H1 (cell line): ENCODE results near the gene HAO1. TPM values are rescaled to one million over a fixed set of nuclear protein-coding genes. Genes with fewer than 3 reads are reported as not detected.

Experiments
- CTCF ChIA-PET: fragments of 300-600 bp; sonication (Branson Sonifier 250); formaldehyde crosslinking; loops from one replicate; lab custom pipeline; 2021; ENCODE audit not compliant: partially characterized antibody; lab: Charles Lee
- POLR2A ChIA-PET: fragments of 300-600 bp; sonication (Branson Sonifier 250); formaldehyde crosslinking; loops from one replicate; lab custom pipeline; 2021; ENCODE audit warnings: inconsistent platforms; ENCODE audit not compliant: partially characterized antibody; lab: Charles Lee
- DNase-seq, 2 experiments: peaks; one replicate each; pipeline versions ENCODE4 v3.0.0 to v3.0.0-alpha.2; 2010 to 2022; ENCODE audit warnings: low spot score in 2 of 2, low read depth in 1 of 2, mixed read lengths in 1 of 2
- FAIRE-seq: peaks from 2 replicates; lab custom pipeline; 2011; peaks lifted over from hg19 to GRCh38; lab: Jason Lieb, UNC
- H2AFZ ChIP-seq: 2 replicates; pipeline ENCODE4 v1.8.1; 2012; ENCODE audit warnings: low read length, inconsistent platforms
- H2AK5ac ChIP-seq: 2 replicates; pipeline ENCODE4 v1.6.1; 2013; ENCODE audit warnings: low read depth, low read length
- H2BK120ac ChIP-seq: replicated peaks from 2 replicates; pipeline ENCODE3; 2013; ENCODE audit warnings: low read depth, low read length, inconsistent platforms
- H2BK12ac ChIP-seq: 2 replicates; pipeline ENCODE4 v1.6.1; 2013; ENCODE audit warnings: low read depth, low read length
- H2BK15ac ChIP-seq: 2 replicates; pipeline ENCODE4 v1.6.1; 2013; ENCODE audit warnings: low read length
- H2BK20ac ChIP-seq: 2 replicates; pipeline ENCODE4 v1.6.1; 2013; ENCODE audit warnings: low read length
- H2BK5ac ChIP-seq: 2 replicates; pipeline ENCODE4 v1.6.1; 2013; ENCODE audit warnings: low read depth, low read length
- H3K14ac ChIP-seq: 2 replicates; pipeline ENCODE4 v1.6.1; 2013; ENCODE audit warnings: inconsistent platforms; ENCODE audit not compliant: insufficient read length
- H3K18ac ChIP-seq: 2 replicates; pipeline ENCODE4 v1.6.1; 2013; ENCODE audit warnings: low read length; ENCODE audit errors: extremely low read depth
- H3K23ac ChIP-seq: 2 replicates; pipeline ENCODE4 v1.6.1; 2013; ENCODE audit warnings: inconsistent platforms; ENCODE audit not compliant: insufficient read length
- H3K23me2 ChIP-seq: 2 replicates; pipeline ENCODE4 v1.6.1; 2013; ENCODE audit warnings: low read depth, low read length
- H3K27ac ChIP-seq: 2 replicates; pipeline ENCODE4 v1.6.1; 2011; ENCODE audit warnings: low read depth, low read length, inconsistent platforms
- H3K27me3 ChIP-seq, 4 experiments: replicated peaks in 1 of 4; 1 replicate in 1 of 4; 2 replicates in 3 of 4; pipeline versions ENCODE4 v1.6.1 to v1.8.1; 2011 to 2013; ENCODE audit warnings: low read length in 3 of 4, mild to moderate bottlenecking in 3 of 4, inconsistent platforms in 2 of 4, mixed read lengths in 2 of 4, moderate library complexity in 1 of 4; ENCODE audit not compliant: control insufficient read depth in 3 of 4, insufficient read depth in 3 of 4; ENCODE audit errors: extremely low read depth in 1 of 4
- H3K36me3 ChIP-seq, 4 experiments: 2 replicates each; pipeline versions ENCODE4 v1.6.1 to v1.8.1; 2011 to 2013; ENCODE audit warnings: mild to moderate bottlenecking in 4 of 4, low read length in 3 of 4, moderate library complexity in 2 of 4, control low read depth in 1 of 4, inconsistent platforms in 1 of 4; ENCODE audit not compliant: insufficient read depth in 4 of 4, control insufficient read depth in 2 of 4
- H3K4ac ChIP-seq: replicated peaks from 2 replicates; pipeline ENCODE3; 2013; ENCODE audit warnings: low read length, low read depth, mixed read lengths, inconsistent platforms; ENCODE audit not compliant: insufficient read length
- H3K4me1 ChIP-seq, 4 experiments: replicated peaks in 1 of 4; 1 replicate in 1 of 4; 2 replicates in 3 of 4; pipeline versions ENCODE4 v1.6.1 to v1.8.1; 2011 to 2013; ENCODE audit warnings: low read length in 3 of 4, inconsistent platforms in 2 of 4, mixed read lengths in 1 of 4; ENCODE audit not compliant: insufficient read depth in 4 of 4, control insufficient read depth in 3 of 4
- H3K4me2 ChIP-seq, 2 experiments: 2 replicates each; pipeline versions ENCODE4 v1.6.1 to v1.8.1; 2011 to 2013; ENCODE audit warnings: low read depth in 2 of 2, low read length in 2 of 2, control low read depth in 1 of 2, inconsistent platforms in 1 of 2, mild to moderate bottlenecking in 1 of 2; ENCODE audit not compliant: insufficient read depth in 1 of 2
- H3K4me3 ChIP-seq, 4 experiments: fragments of 200-600, 300-600 bp in 1 of 4; sonication (generic), shearing (Covaris generic), sonication (Bioruptor Twin) in 1 of 4; 2 replicates each; pipeline versions ENCODE4 v1.5.1 to v1.8.1; 2011 to 2016; ENCODE audit warnings: low read length in 4 of 4, low read depth in 3 of 4, control low read depth in 2 of 4, inconsistent platforms in 2 of 4, mild to moderate bottlenecking in 2 of 4, mixed read lengths in 1 of 4, moderate library complexity in 1 of 4; ENCODE audit not compliant: insufficient read depth in 2 of 4; ENCODE audit errors: extremely low read depth in 1 of 4
- H3K56ac ChIP-seq: replicated peaks from 2 replicates; pipeline ENCODE3; 2013; ENCODE audit warnings: low read depth, mild to moderate bottlenecking, mixed read lengths, low read length, inconsistent platforms; ENCODE audit not compliant: insufficient read length
- H3K79me1 ChIP-seq: 2 replicates; pipeline ENCODE4 v1.6.1; 2013; ENCODE audit warnings: low read depth, low read length, control low read depth
- H3K79me2 ChIP-seq, 2 experiments: 2 replicates each; pipeline versions ENCODE4 v1.6.1 to v1.8.1; 2012 to 2013; ENCODE audit warnings: low read length in 2 of 2, mild to moderate bottlenecking in 2 of 2, inconsistent platforms in 1 of 2; ENCODE audit not compliant: insufficient read depth in 2 of 2, control insufficient read depth in 1 of 2
- H3K9ac ChIP-seq, 4 experiments: replicated peaks in 1 of 4; 1 replicate in 1 of 4; 2 replicates in 3 of 4; pipeline versions ENCODE4 v1.6.1 to v1.8.1; 2011 to 2013; ENCODE audit warnings: low read depth in 3 of 4, low read length in 3 of 4, control low read depth in 2 of 4, mild to moderate bottlenecking in 2 of 4, moderate library complexity in 2 of 4, inconsistent platforms in 1 of 4; ENCODE audit errors: extremely low read depth in 1 of 4
- H3K9me3 ChIP-seq, 2 experiments: 2 replicates each; pipeline versions ENCODE4 v1.6.1 to v1.8.1; 2012 to 2013; ENCODE audit warnings: mild to moderate bottlenecking in 2 of 2, moderate library complexity in 2 of 2, control low read depth in 1 of 2, inconsistent platforms in 1 of 2, low read depth in 1 of 2, low read length in 1 of 2, mixed read lengths in 1 of 2; ENCODE audit not compliant: insufficient read depth in 2 of 2
- H4K20me1 ChIP-seq, 2 experiments: replicated peaks in 1 of 2; 2 replicates each; pipeline versions ENCODE3 to v1.8.1; 2011 to 2013; ENCODE audit warnings: inconsistent platforms in 2 of 2, low read length in 2 of 2, mild to moderate bottlenecking in 1 of 2; ENCODE audit not compliant: insufficient read depth in 2 of 2, control insufficient read depth in 1 of 2
- H4K5ac ChIP-seq: 2 replicates; pipeline ENCODE4 v1.6.1; 2013; ENCODE audit warnings: low read length, low read depth, mixed read lengths, inconsistent platforms; ENCODE audit not compliant: insufficient read length
- H4K8ac ChIP-seq: 2 replicates; pipeline ENCODE4 v1.8.0; 2013; ENCODE audit warnings: mild to moderate bottlenecking, moderate library complexity, low read length, inconsistent platforms; ENCODE audit not compliant: insufficient read depth; ENCODE audit errors: extremely low read depth
- H4K91ac ChIP-seq: replicated peaks from 2 replicates; pipeline ENCODE3; 2013; ENCODE audit warnings: low read length, mixed read lengths, inconsistent platforms; ENCODE audit not compliant: insufficient read length
- CTBP2 ChIP-seq: IDR thresholded peaks from 2 replicates; pipeline ENCODE4 v1.7.0; 2011; ENCODE audit warnings: borderline replicate concordance, mild to moderate bottlenecking, moderate library complexity, mixed read lengths, low read length; ENCODE audit not compliant: insufficient read depth, insufficient read length
- FOSL1 ChIP-seq: IDR thresholded peaks from 2 replicates; pipeline ENCODE4 v1.6.1; 2011; ENCODE audit warnings: mild to moderate bottlenecking, low read depth, low read length, moderate library complexity; ENCODE audit not compliant: insufficient read depth
- GTF2F1 ChIP-seq: IDR thresholded peaks from 2 replicates; pipeline ENCODE4 v1.6.1; 2012; ENCODE audit warnings: low read depth, low read length, improper control_type of control experiment, borderline replicate concordance
- KDM5A ChIP-seq: fragments of 200-600 bp; IDR thresholded peaks from 2 replicates; pipeline ENCODE4 v1.7.1; 2012; ENCODE audit warnings: mild to moderate bottlenecking, low read length, inconsistent platforms, mixed read lengths
- POLR2AphosphoS5 ChIP-seq: IDR thresholded peaks from 2 replicates; pipeline ENCODE4 v1.6.1; 2011; ENCODE audit warnings: low read depth, low read length
- SAP30 ChIP-seq: fragments of 300-600 bp; sonication (generic); IDR thresholded peaks from 2 replicates; pipeline ENCODE4 v1.7.1; 2012; ENCODE audit warnings: low read length, moderate library complexity, mild to moderate bottlenecking, inconsistent platforms; ENCODE audit not compliant: insufficient read depth, insufficient replicate concordance
- TAF1 ChIP-seq: IDR thresholded peaks from 2 replicates; pipeline ENCODE4 v1.6.1; 2011; ENCODE audit warnings: mild to moderate bottlenecking, low read depth, low read length
- WGBS, 2 experiments: shearing (Covaris generic) in 1 of 2; methylation state at CpG; one replicate each; pipeline versions ENCODE4 v1.1.6 to v1.1.7; 2013 to 2015; ENCODE audit warnings: low lambda C conversion rate in 2 of 2, mixed read lengths in 2 of 2, inconsistent platforms in 1 of 2, low coverage in 1 of 2, missing lambda C conversion rate in 1 of 2; ENCODE audit not compliant: insufficient replicate concordance in 2 of 2, insufficient coverage in 1 of 2, insufficient read length in 1 of 2; ENCODE audit errors: extremely low coverage in 1 of 2, missing lambda C conversion rate in 1 of 2; 5-methylcytosine and 5-hydroxymethylcytosine counted together
- polyA plus RNA-seq, 7 experiments: library from polyadenylated mRNA; depleted of rRNA in 3 of 7; stranded (reverse) in 5 of 7; unstranded in 2 of 7; fragments of >200 nt in 5 of 7; fragments of 200-250 nt in 2 of 7; gene quantifications; 1 replicate in 5 of 7; 2 replicates in 1 of 7; 4 replicates in 1 of 7; pipeline versions ENCODE4 v1.2.1 to v1.2.3, GENCODE V29; 2011 to 2013; ENCODE audit warnings: missing spikeins in 2 of 7, mixed read lengths in 2 of 7
- total RNA-seq: library from RNA; stranded (reverse); fragmentation: NEBNext Ultra II Directional; extraction: Animal tissue kit (Norgen Biotek cat#: 25700); gene quantifications from 2 replicates; pipeline ENCODE4 v1.2.1, GENCODE V29; 2021
- TF ChIP-seq, protein P1 (sequence below), 3 experiments: IDR thresholded peaks; 1 replicate in 2 of 3; 2 replicates in 1 of 3; pipeline versions ENCODE4 v1.5.1 to v1.6.1; 2011; ENCODE audit warnings: low read length in 3 of 3, mild to moderate bottlenecking in 3 of 3, inconsistent platforms in 2 of 3, low read depth in 1 of 3, moderate library complexity in 1 of 3; ENCODE audit not compliant: insufficient read depth in 1 of 3; ENCODE audit errors: control extremely low read depth in 1 of 3

HAO1 gene
- total and polyA plus RNA-seq, 2 of the 8 experiments (the other 6 are each of a cell fraction or from before 2014, with no cell fraction given), result not detected

DNA sequence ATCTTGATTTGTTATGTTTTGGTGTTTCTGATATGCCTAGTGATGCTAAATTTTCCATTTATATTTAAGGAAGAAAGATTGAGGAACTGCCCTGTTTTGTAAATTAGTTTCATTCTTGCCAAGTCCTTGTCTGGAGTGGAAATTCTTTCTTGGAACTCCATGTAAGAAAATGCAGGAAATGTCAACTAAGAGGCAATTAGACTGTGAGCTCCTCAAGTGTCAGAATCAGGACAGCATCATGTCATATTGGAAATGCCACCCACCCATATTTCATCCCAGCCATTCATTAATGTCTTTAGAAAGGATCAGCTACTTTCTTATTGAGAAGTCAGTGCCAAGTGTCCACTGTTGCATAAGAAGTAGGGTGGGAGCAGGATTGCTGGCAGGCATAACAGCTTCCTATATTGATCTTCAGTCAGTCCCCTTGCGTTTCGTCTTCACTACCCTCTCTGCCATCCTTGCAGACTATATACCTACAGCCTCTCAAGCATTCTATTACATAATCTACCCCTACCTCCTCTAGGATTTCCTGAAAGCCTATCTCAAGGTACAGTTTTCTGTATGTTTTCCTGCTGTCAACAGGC, 42.4 kb downstream of the HAO1 start:
- Histone ChIP-seq H3K9me3 (no peaks in the 10 kb centered on the region), H3K36me3 (no peaks in the 10 kb centered on the region), H2BK20ac (no peak overlapping the region), H3K79me2 (no peaks in the 10 kb centered on the region), H3K4me2 (no peak overlapping the region), H2AFZ (no peak overlapping the region), H4K5ac (no peak overlapping the region), H4K20me1 (no peaks in the 10 kb centered on the region), H3K56ac (no peak overlapping the region), H3K9ac (no peak overlapping the region), H3K27ac (no peak overlapping the region), H3K27me3 (no peaks in the 10 kb centered on the region), H3K23me2 (no peaks in the 10 kb centered on the region), H3K18ac (no peak overlapping the region), H3K4me3 (no peak overlapping the region), H4K91ac (no peak overlapping the region), H3K14ac (no peak overlapping the region), H4K8ac (no peak overlapping the region), H2BK15ac (no peak overlapping the region), H2BK12ac (no peak overlapping the region), H3K4ac (no peak overlapping the region), H3K79me1 (no peaks in the 10 kb centered on the region), H3K4me1 (no peaks in the 10 kb centered on the region), H2AK5ac (no peak overlapping the region), H2BK5ac (no peak overlapping the region), H3K23ac (no peak overlapping the region), H2BK120ac (no peak overlapping the region)
- CTCF ChIA-PET, result interaction anchor here (0.6 kb wide), 1 partner anchor 491 kb away, joined by 3 read pairs; no protein-coding TSS in a partner anchor
- POLR2A ChIA-PET, result no interaction called here
- no peak for DNase-seq
- FAIRE-seq, result no peak
- WGBS, 2 experiments, result 89% methylated on average over 2 of the region's 2 CpGs; no CpG with 5 or more reads in 1 of the 2 experiments
- no peak for TF ChIP-seq TAF1
- TF ChIP-seq POLR2AphosphoS5, result no peak
- no peak for TF ChIP-seq KDM5A
- TF ChIP-seq GTF2F1, result no peak
- TF ChIP-seq FOSL1, result no peak
- no peak for TF ChIP-seq SAP30
- TF ChIP-seq, protein P1, sequence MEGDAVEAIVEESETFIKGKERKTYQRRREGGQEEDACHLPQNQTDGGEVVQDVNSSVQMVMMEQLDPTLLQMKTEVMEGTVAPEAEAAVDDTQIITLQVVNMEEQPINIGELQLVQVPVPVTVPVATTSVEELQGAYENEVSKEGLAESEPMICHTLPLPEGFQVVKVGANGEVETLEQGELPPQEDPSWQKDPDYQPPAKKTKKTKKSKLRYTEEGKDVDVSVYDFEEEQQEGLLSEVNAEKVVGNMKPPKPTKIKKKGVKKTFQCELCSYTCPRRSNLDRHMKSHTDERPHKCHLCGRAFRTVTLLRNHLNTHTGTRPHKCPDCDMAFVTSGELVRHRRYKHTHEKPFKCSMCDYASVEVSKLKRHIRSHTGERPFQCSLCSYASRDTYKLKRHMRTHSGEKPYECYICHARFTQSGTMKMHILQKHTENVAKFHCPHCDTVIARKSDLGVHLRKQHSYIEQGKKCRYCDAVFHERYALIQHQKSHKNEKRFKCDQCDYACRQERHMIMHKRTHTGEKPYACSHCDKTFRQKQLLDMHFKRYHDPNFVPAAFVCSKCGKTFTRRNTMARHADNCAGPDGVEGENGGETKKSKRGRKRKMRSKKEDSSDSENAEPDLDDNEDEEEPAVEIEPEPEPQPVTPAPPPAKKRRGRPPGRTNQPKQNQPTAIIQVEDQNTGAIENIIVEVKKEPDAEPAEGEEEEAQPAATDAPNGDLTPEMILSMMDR (IDR thresholded peaks at IDR 0.05; ENCODE audit: control extremely low read depth in 1 of 3, insufficient read depth in 1 of 3, low read depth in 1 of 3, low read length in 3 of 3), result no peak
- no peak for TF ChIP-seq CTBP2
